Caki2 (cell line): ENCODE results near the gene TNFRSF25. TPM values are rescaled to one million over a fixed set of nuclear protein-coding genes. Genes with fewer than 3 reads are reported as not detected.
A peak's percentile ranks its signal among the peaks of the same experiment; 100 is the strongest.

Experiments
- DNase-seq: peaks from one replicate; pipeline ENCODE4 v3.0.0-alpha.2; 2015; ENCODE audit warnings: low read depth
- in situ Hi-C: cut with HindIII; loops from 2 replicates; pipeline ENCODE4 v1.10.0; 2016; ENCODE audit warnings: low sequenced_read_pairs, low pct_unique_long_range_greater_than_20kb, mixed read lengths
- total RNA-seq: library from RNA; depleted of rRNA; stranded (reverse); fragments of >200 nt; shearing (Covaris generic); gene quantifications from 2 replicates; pipeline ENCODE4 v1.2.3, GENCODE V29; 2014; ENCODE audit warnings: low replicate concordance

Gene TNFRSF25
- total RNA-seq, 1 experiment from 2014 or later: 4.3 TPM

- peak; percentile 49 for DNase-seq
- in situ Hi-C loops: no loop called here
These were observed 25.1 kb upstream of the TNFRSF25 start for GRCh38 chr1:6491081-6491449.

DNA sequence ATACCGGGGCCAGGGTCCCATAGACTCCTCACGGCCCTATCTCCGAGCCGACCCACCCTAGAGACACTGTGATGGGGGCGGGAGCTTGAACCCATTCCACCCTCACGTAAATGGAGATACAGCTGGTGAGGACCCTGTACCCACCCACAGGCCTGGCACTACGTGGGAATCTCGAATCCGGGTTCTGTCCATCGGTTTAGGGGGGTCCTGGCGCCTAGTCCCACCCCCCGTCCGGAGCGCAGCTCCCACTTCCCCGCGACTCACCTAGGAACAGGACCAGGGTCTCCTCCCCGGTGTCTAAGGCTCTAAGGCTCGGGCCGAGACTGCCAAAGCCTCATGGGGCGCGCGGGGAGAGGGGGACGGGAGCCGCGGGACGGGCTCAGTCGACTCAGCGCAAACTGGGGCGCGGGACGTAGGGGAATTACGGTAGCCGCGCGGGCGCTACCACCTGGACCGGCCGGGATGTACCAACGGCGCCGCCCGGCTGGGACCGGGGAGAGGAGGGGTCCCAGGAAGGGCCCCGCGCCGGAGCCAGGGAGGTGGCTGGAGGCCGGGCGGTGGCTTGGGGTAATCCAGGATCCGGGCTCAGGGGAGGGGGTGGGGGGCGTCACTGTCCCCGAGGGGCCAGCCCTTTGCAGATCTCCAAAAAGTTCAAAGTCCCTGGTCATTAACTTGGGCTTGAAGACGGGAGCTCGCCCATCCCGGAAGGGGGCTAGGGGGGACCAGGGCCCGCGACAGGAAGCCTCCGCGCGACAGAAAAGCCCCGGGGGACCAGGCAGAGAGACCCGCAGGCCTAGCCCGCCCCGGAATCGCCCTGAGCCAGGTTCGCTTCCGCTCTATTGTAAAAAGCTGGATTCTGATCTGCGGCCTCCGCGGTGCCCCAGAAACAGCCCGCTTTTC, 24.5 kb upstream of the TNFRSF25 start:
- peak; percentile 74 for DNase-seq
- in situ Hi-C loops: no loop called here

DNA sequence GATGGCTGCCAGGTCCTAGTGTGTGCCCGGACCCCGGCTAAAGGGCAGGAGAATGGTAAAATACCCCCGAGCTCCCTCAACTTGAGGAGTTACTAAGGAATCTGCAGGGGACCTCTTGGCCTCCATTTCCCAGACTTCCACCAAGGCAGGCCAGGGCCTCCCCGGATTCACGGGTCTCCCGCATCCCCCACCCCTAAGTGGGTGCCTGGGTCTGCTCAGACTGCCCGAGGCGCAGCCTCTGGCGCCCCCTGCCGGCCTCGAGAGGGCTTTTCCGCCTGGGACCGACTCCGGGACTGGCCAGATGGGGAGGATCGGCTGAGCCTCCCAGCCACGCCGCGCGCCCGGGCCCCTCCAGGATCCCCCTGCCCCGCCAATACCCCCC, 23.8 kb upstream of the TNFRSF25 start:
- in situ Hi-C loops: no loop called here
- peak; percentile 64 for DNase-seq

- in situ Hi-C loops: no loop called here
These were observed 23.4 kb upstream of the TNFRSF25 start for GRCh38 chr1:6489383-6489765.

GRCh38 chr1:6488602-6489382, 22.8 kb upstream of the TNFRSF25 start:
- in situ Hi-C loops: no loop called here
- peak; percentile 61 for DNase-seq

More at GRCh38 chr1:6489383-6489765, 23.4 kb upstream of the TNFRSF25 start:
- no peak for DNase-seq

GRCh38 chr1:6487804-6488484, 22.0 kb upstream of the TNFRSF25 start:
- in situ Hi-C loops: no loop called here
- no peak for DNase-seq

DNA sequence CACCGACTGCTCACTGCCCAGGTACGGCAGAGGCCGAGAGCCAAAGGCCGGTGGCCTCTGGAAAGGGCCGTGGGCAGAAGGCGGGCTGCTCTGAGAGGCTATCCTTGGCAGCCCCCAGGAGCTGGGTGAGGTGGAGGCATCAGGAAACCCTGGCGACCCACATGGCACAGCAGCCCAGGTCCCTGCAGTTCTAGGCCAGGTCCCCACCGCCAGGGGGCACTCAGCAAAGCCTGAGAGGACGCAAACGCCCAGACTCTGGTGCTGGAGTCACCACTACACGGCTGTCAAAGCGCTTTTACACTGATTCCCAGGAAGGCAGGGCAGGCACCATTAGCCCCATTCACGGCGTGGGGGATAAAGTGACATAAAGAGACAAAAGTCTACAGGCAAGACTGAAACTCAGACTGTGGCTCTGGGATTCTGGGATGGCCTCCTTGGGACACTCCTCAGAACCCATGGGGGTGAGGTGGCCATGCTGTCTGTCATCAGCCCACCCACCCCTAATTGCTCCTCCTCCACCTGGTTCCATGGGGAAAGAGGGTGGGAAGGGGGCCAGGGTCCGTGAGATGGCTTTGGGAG, 20.5 kb upstream of the TNFRSF25 start:
- in situ Hi-C loops: no loop called here
- peak; percentile 27 for DNase-seq

GRCh38 chr1:6485168-6486101, 19.5 kb upstream of the TNFRSF25 start:
- DNase-seq: no peak
- in situ Hi-C loops: no loop called here

- in situ Hi-C loops: no loop called here
- DNase-seq: no peak
These were observed 18.8 kb upstream of the TNFRSF25 start for GRCh38 chr1:6484826-6485167.

GRCh38 chr1:6483761-6484117, 17.8 kb upstream of the TNFRSF25 start:
- in situ Hi-C loops: no loop called here
- DNase-seq: no peak

- DNase-seq: no peak
- in situ Hi-C loops: no loop called here
These were observed 17.2 kb upstream of the TNFRSF25 start for GRCh38 chr1:6483017-6483760.

DNA sequence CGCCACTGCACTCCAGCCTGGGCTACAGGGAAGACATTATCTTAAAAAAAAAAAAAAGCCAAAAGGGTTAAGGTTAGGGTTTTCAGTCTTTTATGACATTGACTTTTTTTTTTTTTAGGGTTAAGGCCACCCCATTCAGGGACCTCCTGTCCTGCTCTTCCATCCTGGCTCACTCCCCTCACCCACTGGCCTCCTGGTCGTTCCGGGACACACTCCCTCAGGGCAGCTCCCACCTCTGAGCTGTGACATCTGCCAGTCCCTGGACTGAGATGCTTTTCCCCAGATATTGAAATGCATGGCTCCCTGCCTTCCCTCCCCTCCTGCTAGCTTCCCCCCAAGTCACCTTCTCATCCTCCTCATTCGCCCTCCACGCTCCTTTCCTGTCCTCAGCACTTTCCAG, 15.8 kb upstream of the TNFRSF25 start:
- no peak for DNase-seq
- in situ Hi-C loops: no loop called here

DNA sequence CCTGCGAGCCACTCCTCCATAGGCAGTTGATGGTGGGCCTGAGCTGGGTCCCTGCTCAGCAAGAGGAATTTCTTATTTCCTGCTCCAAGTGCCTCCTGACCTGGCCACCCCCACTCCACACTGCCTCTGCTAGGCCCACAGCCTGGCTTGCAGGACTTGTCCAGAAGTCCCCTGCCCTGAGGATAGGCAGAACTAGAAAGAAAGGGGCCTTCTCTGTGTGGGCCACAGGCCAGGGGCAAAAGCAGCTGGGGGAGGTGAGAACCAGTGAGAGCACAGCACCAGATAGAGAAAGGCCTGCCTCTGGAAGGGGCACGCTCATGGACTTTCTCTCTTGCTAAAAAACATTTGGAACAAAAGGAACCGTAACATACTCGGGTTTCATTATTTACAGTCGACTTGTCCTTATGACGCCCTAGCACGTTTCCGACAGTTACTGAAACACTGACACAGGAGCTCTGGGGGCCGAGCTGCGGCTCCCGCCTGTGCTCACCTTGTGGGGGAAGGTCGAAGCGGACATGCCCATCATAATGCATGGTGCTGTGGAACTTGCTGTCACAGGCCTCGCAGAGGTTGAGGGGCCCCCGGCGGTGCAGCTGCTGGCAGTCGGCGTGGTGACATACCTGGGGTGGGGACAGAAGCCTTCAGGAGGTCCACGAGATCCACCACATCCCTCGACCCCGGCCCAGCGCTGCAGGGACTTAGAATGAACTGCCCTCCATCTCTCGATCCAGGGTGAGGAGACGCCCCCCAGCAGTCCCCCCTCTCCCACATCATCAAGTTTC, 11.3 kb upstream of the TNFRSF25 start:
- no peak for DNase-seq
- in situ Hi-C loops: no loop called here

DNA sequence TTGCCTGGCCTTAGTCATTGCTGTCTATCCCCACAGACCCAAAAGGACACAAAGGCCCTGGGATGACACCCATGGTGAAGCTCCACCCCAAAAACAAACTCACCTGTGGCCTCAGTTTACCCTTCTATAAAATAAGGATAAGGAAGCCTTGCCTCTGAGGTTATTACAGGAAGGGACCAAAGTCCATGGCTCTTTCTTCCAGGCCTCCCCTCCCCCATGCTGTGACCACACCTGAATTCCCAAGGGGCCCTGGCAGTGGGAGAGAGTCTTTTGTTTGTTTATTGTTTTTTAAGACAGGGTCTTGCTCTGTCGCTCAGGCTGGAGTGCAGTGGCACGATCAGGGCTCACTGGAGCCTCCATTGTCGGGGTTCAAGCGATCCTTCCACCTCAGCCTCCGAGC, 10.5 kb upstream of the TNFRSF25 start:
- in situ Hi-C loops: no loop called here

GRCh38 chr1:6475381-6476133, 9.6 kb upstream of the TNFRSF25 start:
- DNase-seq: no peak
- in situ Hi-C loops: no loop called here

More for the DNA sequence above, 10.5 kb upstream of the TNFRSF25 start:
- no peak for DNase-seq

DNA sequence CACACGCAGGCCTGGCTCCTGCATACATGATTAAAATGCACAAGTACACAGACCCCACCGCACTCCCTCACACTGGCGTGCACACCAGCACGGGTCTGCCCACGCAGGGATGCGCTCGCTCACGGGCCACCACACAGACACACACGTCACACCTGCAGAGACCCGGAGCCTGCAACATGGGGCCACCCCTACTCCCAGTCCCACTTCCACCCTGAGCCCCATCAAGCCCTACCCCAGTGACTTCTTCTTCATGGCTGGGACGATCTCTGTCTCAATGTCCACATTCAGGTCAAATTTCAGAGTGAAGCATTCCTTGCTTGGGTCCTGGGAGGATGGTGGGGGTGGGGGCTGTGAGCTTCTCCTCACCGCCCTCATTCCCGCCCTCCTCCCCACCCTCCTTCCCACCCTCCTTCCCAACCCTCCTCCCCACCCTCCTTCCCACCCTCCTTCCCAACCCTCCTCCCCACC, 8.9 kb upstream of the TNFRSF25 start:
- in situ Hi-C loops: no loop called here
- no peak for DNase-seq
